GM12892 (cell line): Measurements from ENCODE around the gene NMRAL1.

Experiments
- POLR2A ChIP-seq: IDR thresholded peaks from 2 replicates; pipeline ENCODE4 v1.6.1; 2011; ENCODE audit warnings: low read depth, low read length, control low read depth
- POLR2AphosphoS5 ChIP-seq: IDR thresholded peaks from 2 replicates; pipeline ENCODE4 v1.6.1; 2011; ENCODE audit warnings: low read depth, low read length, control low read depth
- TAF1 ChIP-seq: IDR thresholded peaks from 2 replicates; pipeline ENCODE4 v1.6.1; 2011; ENCODE audit warnings: low read depth, mild to moderate bottlenecking, control low read depth, low read length, borderline replicate concordance

DNA sequence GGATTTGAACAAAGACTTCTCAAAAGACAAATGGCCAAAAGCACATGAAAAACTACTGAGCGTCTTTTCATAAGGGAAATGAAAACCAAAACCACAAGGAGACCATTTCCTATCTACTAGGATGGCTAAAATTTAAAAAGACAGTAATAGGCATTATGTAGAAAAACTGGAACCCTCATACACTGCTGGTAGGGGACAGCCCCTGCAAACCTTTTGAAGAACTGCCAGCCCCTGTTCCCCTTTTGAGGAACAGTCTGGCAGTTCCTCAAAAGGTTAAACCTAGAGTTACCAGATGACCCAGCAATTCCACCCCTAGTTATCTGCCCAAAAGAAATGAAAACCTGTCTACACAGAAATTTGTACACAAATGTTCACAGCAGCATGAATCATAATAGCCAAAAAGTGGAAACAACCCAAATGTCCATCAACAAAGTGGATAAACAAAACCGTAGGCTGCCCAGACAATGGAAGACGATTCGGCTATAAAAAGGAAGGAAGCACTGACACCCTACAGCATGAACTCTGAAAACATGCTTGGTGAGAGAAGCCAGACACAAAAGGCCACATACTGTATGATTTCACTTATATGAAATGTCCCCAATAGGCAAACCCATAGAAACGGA is 41.3 kb upstream of the NMRAL1 start:
- TF ChIP-seq POLR2AphosphoS5: no peak
- no peak for TF ChIP-seq POLR2A
- no peak for TF ChIP-seq TAF1
